SK-N-SH (cell line): ENCODE measurements around the gene SPIN2A. TPM values are rescaled to one million over a fixed set of nuclear protein-coding genes. Genes with fewer than 3 reads are reported as not detected.
"Not testable (repeated sequence)": the region's sequence is repeated elsewhere in the genome, so short reads cannot be mapped to it uniquely, and the experiment has no call there.

Experiments used
- CTCF ChIA-PET: fragments of 300-600, 350-600 bp; formaldehyde crosslinking; extraction: SDS; loops from one replicate; lab custom pipeline; 2021; lab: Yijun Ruan, JAX
- POLR2A ChIA-PET: fragments of 350-600 bp; sonication (Branson Sonifier 250); formaldehyde crosslinking; extraction: SDS; loops from one replicate; lab custom pipeline; 2020; ENCODE audit warnings: antibody characterized with exemption, inconsistent platforms; lab: Yijun Ruan, JAX
- DNase-seq: peaks from one replicate; pipeline ENCODE4 v3.0.0; 2012
- H2AFZ ChIP-seq: fragments of 200-600 bp; sonication (generic); 2 replicates; pipeline ENCODE4 v1.8.1; 2016; ENCODE audit warnings: antibody characterized with exemption, mild to moderate bottlenecking, low read depth
- H3F3A ChIP-seq: fragments of 200-600 bp; sonication (generic); replicated peaks from 2 replicates; pipeline ENCODE3; 2016; ENCODE audit warnings: antibody characterized with exemption, mild to moderate bottlenecking; ENCODE audit not compliant: insufficient read depth
- H3K27ac ChIP-seq, 2 experiments: fragments of 200-500 bp in 1 of 2; fragments of 200-600 bp in 1 of 2; sonication (Bioruptor generic) in 1 of 2; sonication (generic), shearing (Covaris generic) in 1 of 2; 2 replicates each; pipeline versions ENCODE4 v1.5.1 to v1.6.1; 2014 to 2016; ENCODE audit warnings: low read depth in 2 of 2, inconsistent platforms in 1 of 2, low read length in 1 of 2, mild to moderate bottlenecking in 1 of 2, mixed read lengths in 1 of 2
- H3K27me3 ChIP-seq: fragments of 200-600 bp; sonication (generic), shearing (Covaris generic); 2 replicates; pipeline ENCODE4 v1.6.1; 2016; ENCODE audit warnings: mixed run types; ENCODE audit not compliant: insufficient read depth
- H3K36me3 ChIP-seq, 2 experiments: fragments of 200-500 bp in 1 of 2; fragments of 200-600 bp in 1 of 2; sonication (Bioruptor generic) in 1 of 2; sonication (generic) in 1 of 2; replicated peaks in 1 of 2; 2 replicates each; pipeline versions ENCODE3 to v1.5.1; 2014 to 2016; ENCODE audit warnings: low read length in 1 of 2, mild to moderate bottlenecking in 1 of 2; ENCODE audit not compliant: insufficient read depth in 2 of 2, control insufficient read depth in 1 of 2
- H3K4me1 ChIP-seq, 2 experiments: fragments of 200-500 bp in 1 of 2; fragments of 200-600 bp in 1 of 2; sonication (Bioruptor generic) in 1 of 2; sonication (generic), shearing (Covaris generic) in 1 of 2; 2 replicates each; pipeline versions ENCODE4 v1.5.1 to v1.6.1; 2014 to 2016; ENCODE audit warnings: low read depth in 1 of 2, low read length in 1 of 2, mixed run types in 1 of 2; ENCODE audit not compliant: insufficient read depth in 2 of 2, control insufficient read depth in 1 of 2
- H3K4me2 ChIP-seq: fragments of 200-600 bp; sonication (generic), shearing (Covaris generic); 2 replicates; pipeline ENCODE4 v1.6.1; 2017; ENCODE audit warnings: mixed run types
- H3K4me3 ChIP-seq, 2 experiments: fragments of 200-500 bp in 1 of 2; fragments of 200-600 bp in 1 of 2; sonication (Bioruptor generic) in 1 of 2; sonication (generic), shearing (Covaris generic) in 1 of 2; 2 replicates each; pipeline versions ENCODE4 v1.5.1 to v1.8.1; 2014 to 2016; ENCODE audit warnings: low read depth in 2 of 2, inconsistent platforms in 1 of 2, low read length in 1 of 2, mild to moderate bottlenecking in 1 of 2, mixed read lengths in 1 of 2, moderate library complexity in 1 of 2
- H3K79me2 ChIP-seq: fragments of 200-600 bp; sonication (generic); 2 replicates; pipeline ENCODE4 v1.8.1; 2017; ENCODE audit warnings: mild to moderate bottlenecking; ENCODE audit not compliant: insufficient read depth
- H3K9ac ChIP-seq: fragments of 200-600 bp; sonication (generic); 2 replicates; pipeline ENCODE4 v1.6.1; 2017; ENCODE audit warnings: mixed run types
- H3K9me2 ChIP-seq: fragments of 200-600 bp; sonication (generic); 2 replicates; pipeline ENCODE4 v1.6.1; 2017; ENCODE audit warnings: mixed run types
- H3K9me3 ChIP-seq: fragments of 200-600 bp; sonication (generic); 2 replicates; pipeline ENCODE4 v1.6.1; 2017; ENCODE audit warnings: mixed run types, mild to moderate bottlenecking, moderate library complexity
- H4K20me1 ChIP-seq: fragments of 200-600 bp; sonication (generic); 2 replicates; pipeline ENCODE4 v1.6.1; 2017; ENCODE audit warnings: mild to moderate bottlenecking, mixed run types; ENCODE audit not compliant: insufficient read depth
- CTCF ChIP-seq: fragments of 200-600 bp; sonication (generic); IDR thresholded peaks from 2 replicates; pipeline ENCODE4 v1.6.1; 2017; ENCODE audit warnings: antibody characterized with exemption, mild to moderate bottlenecking, moderate library complexity
- ELF1 ChIP-seq: IDR thresholded peaks from 2 replicates; pipeline ENCODE4 v1.4.0; 2012
- EP300 ChIP-seq, 2 experiments: IDR thresholded peaks; 2 replicates each; pipeline versions ENCODE4 v1.4.0 to v1.6.1; 2012; ENCODE audit warnings: borderline replicate concordance in 1 of 2, low read depth in 1 of 2, low read length in 1 of 2
- FOXM1 ChIP-seq: IDR thresholded peaks from 2 replicates; pipeline ENCODE4 v1.4.0; 2012; ENCODE audit warnings: low read depth, mild to moderate bottlenecking
- GATA2 ChIP-seq: sonication (generic); formaldehyde crosslinking; IDR thresholded peaks from 2 replicates; pipeline ENCODE4 v1.5.0; 2020; ENCODE audit warnings: mild to moderate bottlenecking, missing genetic modification reagents
- MEF2A ChIP-seq: IDR thresholded peaks from 2 replicates; pipeline ENCODE4 v1.4.0; 2012; ENCODE audit warnings: low read depth, borderline replicate concordance
- MXI1 ChIP-seq: IDR thresholded peaks from 2 replicates; pipeline ENCODE4 v1.6.1; 2012; ENCODE audit warnings: mild to moderate bottlenecking, low read depth, low read length, improper control_type of control experiment
- NRF1 ChIP-seq: IDR thresholded peaks from 2 replicates; pipeline ENCODE4 v1.6.1; 2012; ENCODE audit warnings: low read depth, mild to moderate bottlenecking, low read length
- SIN3A ChIP-seq: IDR thresholded peaks from 2 replicates; pipeline ENCODE4 v1.6.1; 2012; ENCODE audit warnings: low read depth, mild to moderate bottlenecking, low read length, moderate library complexity, borderline replicate concordance
- SMC3 ChIP-seq: IDR thresholded peaks from 2 replicates; pipeline ENCODE4 v1.6.1; 2012; ENCODE audit warnings: low read depth, low read length, improper control_type of control experiment
- TAF1 ChIP-seq: IDR thresholded peaks from 2 replicates; pipeline ENCODE4 v1.6.1; 2012; ENCODE audit warnings: low read depth, mild to moderate bottlenecking, low read length, moderate library complexity, borderline replicate concordance
- TEAD4 ChIP-seq: IDR thresholded peaks from 2 replicates; pipeline ENCODE4 v1.4.0; 2012; ENCODE audit warnings: mild to moderate bottlenecking, borderline replicate concordance; ENCODE audit not compliant: insufficient read depth
- USF1 ChIP-seq: IDR thresholded peaks from 2 replicates; pipeline ENCODE4 v1.4.0; 2012; ENCODE audit warnings: low read depth, borderline replicate concordance
- USF2 ChIP-seq: fragments of 150-350 bp; IDR thresholded peaks from 2 replicates; pipeline ENCODE4 v1.6.1; 2017; ENCODE audit warnings: antibody characterized with exemption, low read length, low read depth, borderline replicate concordance
- YY1 ChIP-seq: IDR thresholded peaks from 2 replicates; pipeline ENCODE4 v1.4.0; 2012; ENCODE audit warnings: low read depth, mild to moderate bottlenecking
- WGBS: methylation state at CpG from one replicate; pipeline ENCODE4 v1.1.6; 2017; ENCODE audit warnings: low lambda C conversion rate; 5-methylcytosine and 5-hydroxymethylcytosine counted together
- polyA plus RNA-seq, 3 experiments: library from polyadenylated mRNA; depleted of rRNA; stranded (reverse); fragments of >200 nt; gene quantifications; 2 replicates each; pipeline ENCODE4 v1.2.3, GENCODE V29; 2012
- TF ChIP-seq, protein P1 (sequence below): IDR thresholded peaks from 2 replicates; pipeline ENCODE4; 2012

Gene SPIN2A
- polyA plus RNA-seq, 1 of the 3 experiments (the other 2 are of a cell fraction), result 0.46 TPM

DNA sequence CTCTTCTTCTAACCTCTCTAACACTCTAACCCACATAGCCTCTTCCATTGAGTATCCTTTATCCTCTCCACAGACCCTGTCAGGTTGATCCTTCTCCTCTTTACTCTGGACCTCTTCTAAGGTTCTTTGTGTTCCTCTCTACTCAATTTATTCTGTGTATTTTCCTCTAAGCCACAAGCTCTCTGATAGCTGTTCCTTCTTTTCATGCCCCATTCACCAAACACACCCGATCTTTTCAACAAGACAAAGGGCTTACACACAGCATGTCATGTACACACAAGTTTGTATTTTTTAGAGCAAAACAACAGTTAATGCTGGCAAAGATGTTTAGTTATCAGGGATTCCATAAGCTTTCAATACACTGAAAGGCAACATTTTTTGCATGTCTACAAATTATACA is 17.8 kb downstream of the SPIN2A start:
- Histone ChIP-seq H3K4me2 (no peak overlapping the region), H3K9ac (no peak overlapping the region), H3K4me3 (no peak overlapping the region), H3K36me3 (peaks cover 0 to 5% of the 10 kb centered on the region in 2 experiments), H3F3A (no peaks in the 10 kb centered on the region), H4K20me1 (no peaks in the 10 kb centered on the region), H3K27ac (no peak overlapping the region), H2AFZ (no peak overlapping the region), H3K9me3 (no peaks in the 10 kb centered on the region), H3K4me1 (no peaks in the 10 kb centered on the region), H3K9me2 (no peaks in the 10 kb centered on the region), H3K79me2 (0 out of 2 replicates have a peak, but pooled peaks cover 6% of the 10 kb centered on the region), H3K27me3 (no peaks in the 10 kb centered on the region)
- TF ChIP-seq ELF1, result no peak
- TF ChIP-seq CTCF, result no peak
- no peak for TF ChIP-seq SIN3A
- TF ChIP-seq MXI1, result no peak
- no peak for TF ChIP-seq NRF1
- TF ChIP-seq SMC3, result no peak
- no peak for TF ChIP-seq USF1
- TF ChIP-seq, protein P1, sequence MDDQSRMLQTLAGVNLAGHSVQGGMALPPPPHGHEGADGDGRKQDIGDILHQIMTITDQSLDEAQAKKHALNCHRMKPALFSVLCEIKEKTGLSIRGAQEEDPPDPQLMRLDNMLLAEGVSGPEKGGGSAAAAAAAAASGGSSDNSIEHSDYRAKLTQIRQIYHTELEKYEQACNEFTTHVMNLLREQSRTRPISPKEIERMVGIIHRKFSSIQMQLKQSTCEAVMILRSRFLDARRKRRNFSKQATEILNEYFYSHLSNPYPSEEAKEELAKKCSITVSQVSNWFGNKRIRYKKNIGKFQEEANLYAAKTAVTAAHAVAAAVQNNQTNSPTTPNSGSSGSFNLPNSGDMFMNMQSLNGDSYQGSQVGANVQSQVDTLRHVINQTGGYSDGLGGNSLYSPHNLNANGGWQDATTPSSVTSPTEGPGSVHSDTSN, result no peak
- TF ChIP-seq MEF2A, result no peak
- no peak for TF ChIP-seq GATA2
- no peak for TF ChIP-seq USF2
- no peak for TF ChIP-seq FOXM1
- TF ChIP-seq YY1, result no peak
- no peak for TF ChIP-seq TAF1
- TF ChIP-seq TEAD4, result no peak
- TF ChIP-seq EP300 (IDR thresholded peaks at IDR 0.05; ENCODE audit: borderline replicate concordance in 1 of 2, low read depth in 1 of 2, low read length in 1 of 2), result no peak
- POLR2A ChIA-PET, result no interaction called here
- CTCF ChIA-PET, result no interaction called here
- no peak for DNase-seq
- WGBS, result 36% methylated on average over 1 of the region's 1 CpG

GRCh38 chrX:57117566-57117965 is 19.6 kb downstream of the SPIN2A start:
- H3K4me1 ChIP-seq, POLR2A ChIA-PET, H3K9ac ChIP-seq, H3F3A ChIP-seq, H3K4me3 ChIP-seq, DNase-seq, CTCF ChIA-PET, H3K9me2 ChIP-seq, H3K27me3 ChIP-seq, H3K79me2 ChIP-seq, H4K20me1 ChIP-seq, H3K27ac ChIP-seq, H3K4me2 ChIP-seq, H3K36me3 ChIP-seq, H3K9me3 ChIP-seq, H2AFZ ChIP-seq: not testable (repeated sequence)
- WGBS, result 58% methylated on average over 4 of the region's 4 CpGs
